GM21390 (cell line): ENCODE data around the gene DACT1.

ENCODE experiments used
- ATAC-seq: cut with Tn5 transposase; IDR thresholded peaks from one replicate; pipeline ENCODE4 v1.9.1; 2021; ENCODE audit not compliant: unreplicated experiment

The DACT1 gene

DNA sequence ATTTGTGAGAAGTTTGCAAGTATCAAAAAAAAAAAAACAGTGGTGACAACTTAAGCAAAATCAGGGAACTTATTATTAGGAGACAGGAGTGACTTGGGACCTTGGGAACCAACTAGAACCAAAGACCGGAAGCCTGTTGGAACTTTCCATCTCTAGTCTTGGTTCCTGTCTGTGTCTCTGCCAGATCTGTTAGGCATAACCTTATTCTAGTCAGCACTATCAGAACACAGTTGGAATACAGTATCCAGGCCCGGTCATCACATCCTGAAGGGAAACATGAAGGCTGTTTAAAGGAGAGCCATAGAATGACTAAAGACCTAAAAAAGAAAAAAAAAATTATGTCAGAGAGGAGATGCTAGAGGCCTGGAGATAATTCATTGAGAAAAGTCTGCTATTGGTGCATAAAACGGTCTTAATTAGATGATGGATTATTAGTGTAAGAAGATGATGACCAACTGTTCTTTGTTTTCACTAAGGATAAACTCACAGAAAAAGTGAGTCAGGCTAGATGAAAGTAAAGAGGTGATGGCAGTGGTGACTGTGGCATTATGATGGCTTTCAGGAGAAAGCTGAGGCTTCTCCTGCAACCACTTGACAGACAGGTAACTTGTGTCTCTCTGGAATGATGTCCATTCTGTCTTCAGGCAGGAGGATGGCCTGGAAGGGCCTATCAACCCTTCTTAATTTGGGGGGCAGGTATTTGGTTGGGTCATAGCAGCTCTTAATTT lies 28.2 kb downstream of the DACT1 start:
- no peak for ATAC-seq

DNA sequence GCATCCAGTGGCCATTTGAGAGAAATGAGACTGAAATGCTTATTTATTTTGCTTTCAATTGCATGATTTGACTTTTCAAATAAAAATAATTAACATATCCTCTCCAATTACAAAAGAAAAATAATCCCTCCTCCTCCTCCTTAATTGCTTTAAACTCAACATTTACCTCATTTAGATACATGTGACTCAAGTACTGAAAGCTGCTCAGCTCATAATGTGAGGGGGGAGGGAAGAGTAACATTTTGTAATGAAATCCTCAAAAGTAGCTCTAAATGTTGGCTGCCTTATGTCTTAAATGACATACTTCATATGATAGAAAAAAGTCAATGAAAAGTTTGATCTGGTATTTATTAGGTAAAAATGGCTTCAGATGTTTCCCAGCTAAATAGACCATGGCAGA lies 29.0 kb downstream of the DACT1 start:
- no peak for ATAC-seq

DNA sequence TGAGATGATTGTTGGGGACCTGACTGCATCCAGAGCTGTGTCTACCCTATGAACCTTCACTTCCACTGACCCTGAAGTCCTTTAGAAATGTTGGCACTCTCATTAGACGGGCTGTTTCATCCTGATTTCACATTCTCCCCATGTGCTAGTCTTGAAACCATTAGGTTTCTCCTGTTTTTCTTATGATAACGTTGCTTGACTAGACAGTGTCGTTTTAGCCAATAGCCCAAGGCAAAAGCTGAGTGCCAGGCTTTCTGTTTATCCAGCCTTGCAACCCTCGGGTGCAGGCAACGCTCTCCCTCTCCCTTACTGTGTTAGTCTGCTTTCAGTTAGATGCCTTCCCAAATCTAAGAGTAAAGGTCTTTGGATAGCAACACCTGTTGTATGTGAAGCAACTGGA lies 30.1 kb downstream of the DACT1 start:
- ATAC-seq: no peak

DNA sequence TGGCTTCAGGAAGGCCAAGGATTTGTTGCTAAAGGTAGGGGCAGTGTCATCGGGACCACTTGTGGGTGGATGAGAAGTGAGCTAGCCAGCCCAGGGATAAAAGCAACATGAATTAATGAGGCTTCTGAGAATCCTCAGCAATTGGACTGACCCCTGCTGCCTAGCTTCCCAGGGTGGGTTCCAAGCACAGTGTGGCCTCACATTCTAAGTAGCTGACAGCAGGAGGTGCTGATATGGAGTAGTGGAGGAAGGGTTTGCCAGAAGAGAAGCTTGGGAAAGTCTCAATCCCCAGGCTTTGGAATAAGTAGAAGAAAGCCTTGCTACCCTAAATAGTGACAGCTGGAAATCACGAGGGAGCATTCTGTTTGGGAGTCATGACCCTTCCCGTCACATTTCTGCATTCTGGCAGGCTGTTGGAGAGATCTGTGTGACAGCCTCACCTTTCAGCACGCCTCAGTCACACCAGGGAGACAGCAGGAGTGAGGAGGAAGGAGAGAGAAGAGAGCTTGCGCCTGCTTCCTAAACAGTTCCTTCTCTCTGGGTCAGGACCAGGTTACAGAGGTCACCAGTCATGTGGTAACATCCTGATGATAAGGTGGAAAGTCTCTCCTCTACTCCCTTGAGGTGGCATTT lies 31.2 kb downstream of the DACT1 start:
- no peak for ATAC-seq

DNA sequence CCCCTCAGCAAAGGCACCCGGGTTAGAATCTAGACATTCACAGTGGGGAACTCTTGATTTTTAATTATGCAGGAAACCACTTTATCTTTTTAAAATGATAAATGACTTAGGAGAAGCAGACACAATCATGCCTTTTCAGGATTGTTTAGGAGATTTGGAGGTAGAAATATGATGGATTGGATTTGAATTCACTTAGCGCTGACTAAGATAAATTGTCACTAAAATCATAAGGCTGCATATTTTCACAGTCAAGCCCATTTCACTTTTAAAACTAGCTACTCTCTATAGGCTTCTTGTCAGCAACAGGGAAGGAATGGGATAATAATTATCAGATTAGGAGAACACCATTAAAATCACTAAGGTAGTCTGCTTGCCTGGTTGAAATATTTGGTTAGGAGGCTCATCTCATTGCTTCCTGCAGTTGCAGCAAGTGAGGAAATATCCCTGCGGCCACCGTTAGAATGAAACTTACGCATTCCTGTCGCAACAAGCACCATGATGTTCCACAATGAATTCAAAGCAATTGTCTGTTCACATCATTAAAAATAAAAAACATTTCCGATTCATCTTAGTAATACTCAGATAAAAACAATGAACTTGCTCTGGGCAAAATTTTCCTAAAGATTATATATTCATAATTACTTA lies 31.9 kb downstream of the DACT1 start:
- no peak for ATAC-seq

DNA sequence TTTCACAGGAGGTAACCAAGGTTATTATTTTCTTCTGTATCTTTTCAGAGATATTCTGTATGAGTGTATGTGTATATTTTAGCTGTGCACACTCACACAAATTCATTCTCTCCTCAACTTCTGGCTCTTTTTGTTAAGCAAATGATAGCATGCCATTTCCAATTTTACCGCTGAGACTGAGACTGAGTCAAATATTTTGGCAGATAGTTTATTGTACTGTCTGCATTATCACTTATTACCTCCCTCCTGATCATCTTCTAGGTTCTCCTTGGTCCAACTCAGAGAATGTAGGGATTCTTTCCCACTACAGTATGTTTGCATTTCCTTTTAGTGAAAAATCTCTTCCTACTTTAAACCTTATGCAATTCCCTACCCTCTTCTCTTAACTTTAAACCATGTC lies 33.3 kb downstream of the DACT1 start:
- ATAC-seq: no peak

DNA sequence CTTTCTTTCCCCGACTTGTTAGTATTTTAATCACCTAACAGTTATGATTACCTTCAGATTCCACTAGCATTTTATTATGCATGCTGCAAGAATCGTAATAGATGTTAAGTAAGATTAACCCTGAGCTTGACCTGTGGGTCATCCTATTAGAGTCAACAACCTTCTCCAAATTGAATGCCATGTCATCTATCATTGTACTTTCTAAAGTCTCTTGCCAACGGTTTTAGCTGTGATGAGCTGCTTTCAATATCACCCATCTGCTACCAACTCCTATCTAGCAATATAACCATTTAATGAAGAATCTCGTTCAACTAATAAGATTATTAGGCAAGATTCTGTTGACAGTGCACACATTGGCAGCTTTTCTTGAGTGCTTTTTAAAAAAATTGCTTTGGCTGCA lies 33.7 kb downstream of the DACT1 start:
- no peak for ATAC-seq

DNA sequence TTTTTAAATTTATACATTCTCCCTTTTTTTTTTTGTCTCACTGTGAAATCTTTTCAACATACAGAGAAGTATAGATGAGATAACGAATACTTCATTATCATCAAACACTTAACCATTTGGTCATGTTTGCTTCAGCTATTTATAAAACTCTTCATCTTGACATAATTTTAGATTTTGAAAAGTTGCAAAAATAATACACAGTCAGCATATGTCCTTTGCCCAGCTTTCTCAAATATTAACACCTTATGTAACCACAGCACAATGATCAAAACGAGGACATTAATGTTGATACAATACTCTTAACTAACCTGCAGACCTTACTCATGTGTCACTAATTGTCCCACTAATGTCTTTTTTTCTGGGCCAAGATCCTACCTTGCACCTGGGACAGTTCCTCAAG lies 36.0 kb downstream of the DACT1 start:
- ATAC-seq: no peak

DNA sequence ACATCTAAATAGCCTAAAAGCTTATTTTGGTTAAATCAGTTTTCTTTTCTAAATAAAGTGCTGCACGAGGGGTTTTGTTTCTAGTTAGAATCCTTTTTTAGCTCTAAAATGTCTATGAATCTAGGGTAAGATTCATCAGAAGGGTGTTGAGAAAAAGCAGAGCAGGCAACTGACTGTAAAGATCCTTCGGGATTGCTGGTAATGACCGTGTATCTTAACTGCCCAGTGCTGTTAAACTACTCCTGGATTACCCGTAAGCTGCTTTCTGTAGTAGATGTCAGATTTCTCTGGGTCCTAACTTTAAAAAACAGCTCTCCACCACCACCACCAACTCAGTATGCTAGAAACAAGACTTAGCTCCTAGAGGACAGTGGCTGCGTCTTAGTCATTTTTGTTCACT lies 39.2 kb downstream of the DACT1 start:
- no peak for ATAC-seq

DNA sequence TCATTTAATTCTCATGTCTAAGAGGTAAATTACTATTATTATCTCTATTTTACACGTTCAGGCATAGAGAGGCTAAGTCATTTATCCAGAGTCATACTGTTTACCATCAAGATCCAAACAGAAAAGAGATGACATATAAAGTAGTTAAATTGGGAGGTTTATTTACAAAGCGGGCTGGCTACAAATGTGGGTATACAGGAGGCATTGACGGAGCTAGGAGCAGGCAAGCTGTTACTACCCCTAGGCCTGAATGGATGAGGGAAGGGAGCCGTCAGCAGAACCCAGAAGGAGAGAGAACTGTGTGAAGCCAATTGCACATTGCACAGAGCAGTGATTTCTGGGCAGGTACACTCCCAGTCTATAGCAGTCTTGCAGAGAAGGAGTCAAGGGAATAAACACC lies 39.8 kb downstream of the DACT1 start:
- ATAC-seq: no peak

DNA sequence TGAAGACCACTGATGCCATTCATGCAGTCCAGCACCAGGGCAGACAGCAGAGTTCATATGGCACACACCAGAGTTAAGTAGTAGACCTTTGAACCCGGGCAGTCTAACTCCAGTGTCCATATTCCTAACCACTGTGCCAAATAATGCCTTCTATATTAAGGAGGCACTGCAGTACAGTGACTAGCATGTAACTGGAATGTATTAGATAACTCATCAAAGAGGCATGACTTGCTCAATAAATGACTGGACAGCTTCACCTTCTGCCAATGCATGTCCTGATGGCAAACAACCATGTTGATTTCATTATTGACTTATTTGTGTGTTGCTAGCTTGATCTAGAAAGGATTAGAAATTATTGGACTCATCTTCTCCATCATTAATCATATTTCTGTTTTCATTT lies 40.2 kb downstream of the DACT1 start:
- no peak for ATAC-seq

DNA sequence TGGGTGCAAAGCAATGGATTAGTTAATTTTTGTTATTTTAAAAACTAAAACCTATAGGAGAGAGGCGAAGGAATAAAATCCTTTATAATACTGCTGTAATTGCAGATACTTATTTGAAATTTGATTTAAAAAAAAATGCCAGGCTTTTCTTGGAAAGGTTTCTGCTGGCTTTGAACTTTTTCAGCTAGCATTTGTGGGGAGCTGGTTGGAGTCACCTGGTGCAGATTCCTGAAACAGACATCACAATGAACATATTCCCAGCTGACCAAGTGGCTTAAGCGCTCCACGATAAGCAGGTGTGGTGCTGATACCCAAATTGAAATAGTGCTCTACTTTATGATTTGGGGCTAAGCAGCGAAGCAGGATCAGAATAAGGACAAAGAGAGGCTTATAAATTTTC lies 42.9 kb downstream of the DACT1 start:
- no peak for ATAC-seq

DNA sequence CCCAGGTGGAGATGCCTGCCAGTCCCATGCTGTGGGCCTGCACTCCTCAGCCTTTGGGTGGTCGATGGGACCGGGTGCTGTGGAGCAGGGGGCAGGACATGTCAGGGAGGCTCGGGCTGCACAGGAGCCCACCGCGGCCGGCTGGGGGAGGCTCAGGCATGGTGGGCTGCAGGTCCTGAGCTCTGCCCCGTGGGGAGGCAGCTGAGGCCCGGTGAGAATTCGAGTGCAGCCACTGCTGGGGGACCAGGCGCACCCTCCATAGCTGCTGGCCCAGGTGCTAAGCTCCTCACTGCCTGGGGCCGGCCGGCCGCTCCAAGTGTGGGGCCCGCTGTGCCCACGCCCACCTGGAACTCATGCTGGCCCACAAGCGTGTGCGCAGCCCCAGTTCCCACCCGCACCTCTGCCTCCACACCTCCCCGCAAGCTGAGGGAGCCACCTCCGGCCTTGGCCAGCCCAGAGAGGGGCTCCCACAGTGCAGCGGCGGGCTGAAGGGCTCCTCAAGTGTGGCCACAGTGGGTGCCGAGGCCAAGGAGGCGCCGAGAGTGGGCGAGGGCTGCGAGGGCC lies 49.6 kb downstream of the DACT1 start:
- no peak for ATAC-seq

DNA sequence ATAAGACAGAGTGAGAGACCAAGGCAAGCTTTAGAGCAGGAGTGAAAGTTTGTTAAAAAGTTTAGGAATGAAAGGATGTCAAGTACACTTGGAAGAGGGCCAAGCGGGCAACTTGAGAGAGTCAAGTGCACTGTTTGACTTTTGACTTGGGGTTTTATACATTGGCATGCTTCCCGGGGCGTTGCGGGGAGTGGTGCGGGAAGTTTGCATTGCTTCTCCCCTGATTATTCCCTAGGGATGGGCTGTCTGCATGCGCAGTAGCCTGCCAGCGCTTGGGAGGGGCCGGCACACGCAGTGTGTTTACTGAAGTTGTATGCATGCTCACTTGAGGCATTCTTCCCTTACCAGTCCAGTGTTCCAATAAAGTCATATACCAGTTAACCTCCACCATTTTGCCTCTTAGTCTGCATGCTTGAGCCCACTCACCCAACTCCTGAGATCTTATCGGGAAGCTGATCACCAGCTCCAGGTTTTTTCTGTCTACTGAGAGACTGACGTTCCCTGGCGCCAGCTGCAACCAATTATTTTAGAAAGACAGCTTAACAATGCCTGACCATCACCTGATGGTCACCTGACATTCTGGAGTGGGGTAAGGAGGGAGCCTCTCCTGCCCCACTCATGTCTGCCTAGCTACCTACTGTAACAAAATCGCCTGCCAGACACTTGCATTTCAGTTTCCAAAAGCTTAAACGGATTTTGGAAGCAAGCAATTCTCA lies 53.2 kb downstream of the DACT1 start:
- no peak for ATAC-seq

DNA sequence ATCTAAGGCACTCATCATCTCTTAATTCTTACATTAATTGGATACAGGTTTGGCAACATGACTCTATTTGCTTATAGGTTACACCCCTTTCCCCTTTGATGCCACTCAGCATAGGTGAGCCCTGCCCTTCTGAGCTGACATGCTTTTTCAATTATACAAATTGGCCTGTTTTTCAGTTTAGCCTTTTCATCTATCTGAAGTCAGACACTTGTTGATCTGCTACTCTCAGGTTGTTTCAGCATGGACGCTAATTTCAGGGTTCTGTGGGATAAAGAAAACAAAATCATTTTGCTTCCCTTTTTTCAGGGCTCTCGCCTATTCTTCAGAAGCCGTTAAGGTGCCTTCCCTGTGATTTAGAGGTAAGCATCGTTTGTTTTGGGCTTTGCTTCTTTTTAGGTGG lies 55.3 kb downstream of the DACT1 start:
- no peak for ATAC-seq

DNA sequence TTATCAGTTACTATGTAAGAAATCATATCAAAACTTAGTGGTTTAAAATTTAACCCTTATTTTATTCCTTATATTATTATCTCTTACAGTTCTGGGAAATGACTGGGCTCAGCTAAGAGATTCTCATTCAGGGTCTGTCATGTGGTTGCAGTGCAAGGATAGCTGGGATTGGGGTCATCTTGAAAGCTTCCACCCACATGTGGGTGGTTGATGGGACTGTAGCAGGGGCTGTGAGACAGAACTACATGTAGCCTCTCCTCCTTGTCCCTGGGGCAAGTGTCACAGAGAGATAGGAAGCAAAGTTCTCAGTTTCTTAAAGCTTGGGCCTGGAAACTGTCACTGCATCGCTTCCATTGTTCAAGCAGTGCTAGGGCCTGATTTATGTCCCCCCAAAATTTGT lies 57.8 kb downstream of the DACT1 start:
- ATAC-seq: no peak

DNA sequence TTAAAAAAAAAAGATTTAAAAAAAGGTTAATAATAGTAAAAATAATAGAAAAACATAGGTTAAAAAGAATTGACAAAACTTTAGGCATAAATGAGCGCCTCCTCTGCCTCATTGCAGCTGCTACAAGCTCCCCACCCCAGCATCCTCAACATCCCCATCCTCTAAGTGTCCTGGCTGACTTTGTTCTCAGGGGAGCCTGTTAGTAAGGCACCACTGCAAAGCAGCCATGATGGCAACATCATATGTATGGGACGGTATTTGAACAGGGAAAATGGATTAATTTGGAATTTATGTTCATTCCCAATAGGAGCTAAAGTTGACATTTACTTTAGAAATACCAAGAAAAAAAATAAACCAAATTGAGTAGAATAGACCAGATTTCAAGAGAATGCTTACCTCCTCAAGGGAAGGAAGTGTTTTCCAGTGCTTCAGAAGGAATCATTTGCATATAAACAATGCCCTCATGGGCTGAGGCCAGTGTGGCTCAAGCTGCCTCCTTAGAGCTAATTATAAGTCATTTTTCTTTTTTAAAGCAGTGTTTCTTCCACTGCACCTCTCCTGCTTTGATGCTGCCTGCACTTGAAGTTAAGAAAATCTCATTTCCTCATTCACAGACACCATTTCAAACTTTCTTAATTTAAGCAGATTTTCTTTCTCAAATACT lies 59.6 kb downstream of the DACT1 start:
- no peak for ATAC-seq
